GM12878 (cell line): ENCODE data around the gene ARFRP1. TPM values are rescaled to one million over a fixed set of nuclear protein-coding genes. Genes with fewer than 3 reads are reported as not detected.

ENCODE experiments used
- CHD2 ChIP-seq: IDR thresholded peaks from 2 replicates; pipeline ENCODE4 v1.6.1; 2011; ENCODE audit warnings: low read depth, low read length, improper control_type of control experiment, borderline replicate concordance
- CTCF ChIP-seq, 3 experiments: IDR thresholded peaks in 2 of 3; conservative IDR thresholded peaks in 1 of 3; 2 replicates each; pipeline ENCODE4 v1.5.1; 2011; ENCODE audit warnings: low read depth in 3 of 3, low read length in 3 of 3, mild to moderate bottlenecking in 3 of 3, control low read depth in 2 of 3, moderate library complexity in 2 of 3, inconsistent platforms in 1 of 3, mixed read lengths in 1 of 3; ENCODE audit not compliant: control insufficient read depth in 2 of 3, insufficient read depth in 1 of 3; ENCODE audit errors: extremely low read depth in 1 of 3
- ETV6 ChIP-seq, 2 experiments: fragments of 450-650 bp in 1 of 2; IDR thresholded peaks in 1 of 2; conservative IDR thresholded peaks in 1 of 2; 2 replicates each; pipeline ENCODE4 v1.6.1; 2014; ENCODE audit warnings: antibody characterized with exemption in 1 of 2, borderline replicate concordance in 1 of 2, low read depth in 1 of 2, mild to moderate bottlenecking in 1 of 2, moderate library complexity in 1 of 2
- FOXK2 ChIP-seq: fragments of 450-650 bp; IDR thresholded peaks from 2 replicates; pipeline ENCODE4 v1.6.1; 2017; ENCODE audit warnings: mild to moderate bottlenecking, moderate library complexity
- IKZF1 ChIP-seq: fragments of 450-650 bp; conservative IDR thresholded peaks from 2 replicates; pipeline ENCODE4 v1.6.1; 2017; ENCODE audit warnings: antibody characterized with exemption, mild to moderate bottlenecking
- JUNB ChIP-seq: IDR thresholded peaks from 2 replicates; pipeline ENCODE4 v1.6.1; 2016; ENCODE audit warnings: antibody characterized with exemption, mild to moderate bottlenecking
- MTA3 ChIP-seq: IDR thresholded peaks from 2 replicates; pipeline ENCODE4 v1.6.1; 2012; ENCODE audit warnings: low read length, inconsistent platforms, borderline replicate concordance
- NBN ChIP-seq: fragments of 450-650 bp; IDR thresholded peaks from 2 replicates; pipeline ENCODE4 v1.6.1; 2016
- POU2F2 ChIP-seq: IDR thresholded peaks from 3 replicates; pipeline ENCODE4 v1.6.1; 2011; ENCODE audit warnings: low read depth, mild to moderate bottlenecking, low read length, borderline replicate concordance
- SRF ChIP-seq, 2 experiments: IDR thresholded peaks; 2 replicates each; pipeline ENCODE4 v1.6.1; 2011; ENCODE audit warnings: low read depth in 2 of 2, low read length in 2 of 2, mild to moderate bottlenecking in 1 of 2, moderate library complexity in 1 of 2
- WRNIP1 ChIP-seq: IDR thresholded peaks from 2 replicates; pipeline ENCODE4 v1.6.1; 2011; ENCODE audit warnings: low read depth, low read length, improper control_type of control experiment, borderline replicate concordance
- ZNF622 ChIP-seq: fragments of 450-650 bp; IDR thresholded peaks from 2 replicates; pipeline ENCODE4 v1.6.1; 2017; ENCODE audit warnings: mild to moderate bottlenecking, inconsistent platforms
- polyA plus RNA-seq, 11 experiments: library from polyadenylated mRNA; depleted of rRNA in 4 of 11; unstranded in 6 of 11; stranded (reverse) in 5 of 11; fragments of >200 nt; fragmentation: Nextera tagmentation in 4 of 11; fragmentation: Illumina TruSeq in 1 of 11; extraction: Ambion mirVana in 4 of 11; extraction: Trizol in 1 of 11; gene quantifications; 1 replicate in 1 of 11; 2 replicates in 10 of 11; pipeline versions ENCODE4 v1.2.1 to v1.2.3, GENCODE V29; 2011 to 2016; ENCODE audit warnings: inconsistent platforms in 2 of 11, missing spikeins in 2 of 11, low read depth in 1 of 11
- total RNA-seq, 4 experiments: library from RNA; depleted of rRNA in 3 of 4; stranded (reverse); fragments of >200 nt in 3 of 4; fragmentation: Illumina TruSeq in 1 of 4; extraction: Trizol in 1 of 4; gene quantifications; 2 replicates each; pipeline versions ENCODE4 v1.2.1 to v1.2.3, GENCODE V29; 2013 to 2021

Gene ARFRP1
- total and polyA plus RNA-seq, 10 of the 15 experiments (the other 5 are each of a cell fraction or from before 2014, with no cell fraction given) = 0.37 to 71.7 (median 34.6) TPM

- no peak for TF ChIP-seq CTCF (IDR thresholded peaks at IDR 0.05 in 2 of 3, conservative IDR thresholded peaks at IDR 0.05 in 1 of 3; ENCODE audit: control insufficient read depth in 2 of 3, extremely low read depth in 1 of 3, insufficient read depth in 1 of 3, low read depth in 3 of 3, low read length in 3 of 3)
- no peak for TF ChIP-seq WRNIP1
- no peak for TF ChIP-seq MTA3
- TF ChIP-seq POU2F2 = no peak
- TF ChIP-seq SRF (IDR thresholded peaks at IDR 0.05; ENCODE audit: low read depth in 2 of 2, low read length in 2 of 2) = no peak
- TF ChIP-seq IKZF1 = no peak
- no peak for TF ChIP-seq ETV6 (conservative IDR thresholded peaks at IDR 0.05 in 1 of 2, IDR thresholded peaks at IDR 0.05 in 1 of 2; ENCODE audit: borderline replicate concordance in 1 of 2, low read depth in 1 of 2)
- no peak for TF ChIP-seq CHD2
- TF ChIP-seq NBN = no peak
- no peak for TF ChIP-seq ZNF622
- TF ChIP-seq JUNB = no peak
- TF ChIP-seq FOXK2 = no peak
These were observed 33.5 kb upstream of the ARFRP1 start (continued) for GRCh38 chr20:63741354-63741675.
